Natural killer cell treated with Interleukin-12 subunit alpha and Interleukin-12 subunit beta and Interleukin-15 and Interleukin-18, amount 100 ng/mL, for 72 hours (primary cell): ENCODE results near the gene TULP3. TPM values are rescaled to one million over a fixed set of nuclear protein-coding genes. Genes with fewer than 3 reads are reported as not detected.

ENCODE experiments used
- ATAC-seq, 2 donors: fragments of 150-1000 bp; cut with Tn5 transposase in 1 of 2; sonication (Bioruptor Pico), chemical (Tn5 transposase) in 1 of 2; 2 replicates each; pipeline ENCODE4 v1.10.0; 2021
- DNase-seq: peaks from one replicate; pipeline ENCODE4 v3.0.0; 2022; ENCODE audit warnings: low spot score
- H3K27ac Mint-ChIP-seq, 2 donors: 1 replicate in 1 of 2; 2 replicates in 1 of 2; pipeline ENCODE4 v1.8.0; 2022; ENCODE audit warnings: mixed read lengths in 2 of 2, mild to moderate bottlenecking in 1 of 2, moderate library complexity in 1 of 2
- H3K27me3 Mint-ChIP-seq, 2 donors: 1 replicate in 1 of 2; 2 replicates in 1 of 2; pipeline ENCODE4 v1.8.0; 2022; ENCODE audit warnings: mixed read lengths in 2 of 2
- H3K36me3 Mint-ChIP-seq: one replicate; pipeline ENCODE4 v1.8.0; 2022; ENCODE audit warnings: mixed read lengths
- H3K4me1 Mint-ChIP-seq, 2 donors: 1 replicate in 1 of 2; 2 replicates in 1 of 2; pipeline ENCODE4 v1.8.0; 2022; ENCODE audit warnings: low read depth in 2 of 2, mixed read lengths in 2 of 2, mild to moderate bottlenecking in 1 of 2
- H3K4me3 Mint-ChIP-seq: one replicate; pipeline ENCODE4 v1.8.0; 2022; ENCODE audit warnings: mixed read lengths
- H3K9me3 Mint-ChIP-seq: 2 replicates; pipeline ENCODE4 v1.8.0; 2022; ENCODE audit warnings: mixed read lengths
- total RNA-seq, 2 donors: library from RNA; stranded (reverse); gene quantifications; one replicate each; pipeline ENCODE4 v1.2.3, GENCODE V29; 2022

The TULP3 gene
- total RNA-seq, 2 donors from 2014 or later, result 9.0 to 10.7 TPM

- Mint-ChIP-seq H3K9me3 (no peaks in the 10 kb centered on the region), H3K4me1 (peaks cover 11 to 12% of the 10 kb centered on the region in 2 donors), H3K27ac (no peak overlapping the region), H3K27me3 (peaks cover 50 to 54% of the 10 kb centered on the region in 2 donors), H3K36me3 (no peaks in the 10 kb centered on the region), H3K4me3 (peak overlapping the region; percentile 72)
- DNase-seq, result no peak
- ATAC-seq, result no peak
Measured at GRCh38 chr12:2958432-2959191, 67.9 kb downstream of the TULP3 start.

GRCh38 chr12:2959192-2959504 lies 68.5 kb downstream of the TULP3 start, which contains the start of gene TEAD4:
TSS of gene TEAD4 (plus strand) at chr12:2959397.
- H3K4me1 Mint-ChIP-seq, result peaks cover 11 to 12% of the 10 kb centered on the region in 2 donors
- H3K36me3 Mint-ChIP-seq, result no peaks in the 10 kb centered on the region
- peak within 1 kb of the TSS; percentile 72 for H3K4me3 Mint-ChIP-seq
- no peaks in the 10 kb centered on the region for H3K9me3 Mint-ChIP-seq
- H3K27ac Mint-ChIP-seq, result no peak within 1 kb of the TSS
- peaks cover 51 to 56% of the 10 kb centered on the region in 2 donors for H3K27me3 Mint-ChIP-seq
- ATAC-seq (peak; percentile 21 to 38), DNase-seq (no peak)

GRCh38 chr12:2959505-2960389 lies 69.1 kb downstream of the TULP3 start:
- no peak for DNase-seq
- H3K36me3 Mint-ChIP-seq, result no peaks in the 10 kb centered on the region
- peaks cover 11 to 12% of the 10 kb centered on the region in 2 donors for H3K4me1 Mint-ChIP-seq
- ATAC-seq, result peak; percentile 34 to 37
- H3K9me3 Mint-ChIP-seq, result no peaks in the 10 kb centered on the region
- peaks cover 51 to 56% of the 10 kb centered on the region in 2 donors for H3K27me3 Mint-ChIP-seq
- peak overlapping the region; percentile 32 for H3K4me3 Mint-ChIP-seq
- no peak overlapping the region for H3K27ac Mint-ChIP-seq

- ATAC-seq (no peak), DNase-seq (no peak)
- H3K9me3 Mint-ChIP-seq, result no peaks in the 10 kb centered on the region
- H3K36me3 Mint-ChIP-seq, result no peaks in the 10 kb centered on the region
- H3K4me3 Mint-ChIP-seq, result peak overlapping the region; percentile 8
- H3K4me1 Mint-ChIP-seq, result peaks cover 11 to 12% of the 10 kb centered on the region in 2 donors
- H3K27me3 Mint-ChIP-seq, result peaks cover 51 to 56% of the 10 kb centered on the region in 2 donors
- H3K27ac Mint-ChIP-seq, result no peak overlapping the region
Measured at GRCh38 chr12:2960390-2960956, 69.8 kb downstream of the TULP3 start.

- peak overlapping the region; percentile 8 for H3K4me3 Mint-ChIP-seq
- peaks cover 11 to 12% of the 10 kb centered on the region in 2 donors for H3K4me1 Mint-ChIP-seq
- ATAC-seq, result no peak
- H3K9me3 Mint-ChIP-seq, result no peaks in the 10 kb centered on the region
- H3K27me3 Mint-ChIP-seq, result peaks cover 53 to 54% of the 10 kb centered on the region in 2 donors
- H3K27ac Mint-ChIP-seq, result no peak overlapping the region
- no peaks in the 10 kb centered on the region for H3K36me3 Mint-ChIP-seq
- DNase-seq, result no peak
Measured at GRCh38 chr12:2960996-2961616, 70.4 kb downstream of the TULP3 start.

GRCh38 chr12:2961705-2962104 lies 71.0 kb downstream of the TULP3 start:
- Mint-ChIP-seq H3K4me1 (peaks cover 11 to 12% of the 10 kb centered on the region in 2 donors), H3K36me3 (no peaks in the 10 kb centered on the region), H3K4me3 (no peak overlapping the region), H3K27ac (no peak overlapping the region), H3K27me3 (peaks cover 48 to 49% of the 10 kb centered on the region in 2 donors), H3K9me3 (no peaks in the 10 kb centered on the region)
- no peak for DNase-seq
- no peak for ATAC-seq

GRCh38 chr12:2963154-2963759 lies 72.6 kb downstream of the TULP3 start:
- no peak for ATAC-seq
- Mint-ChIP-seq H3K36me3 (no peaks in the 10 kb centered on the region), H3K4me1 (peaks cover 11 to 12% of the 10 kb centered on the region in 2 donors), H3K9me3 (no peaks in the 10 kb centered on the region), H3K27ac (no peak overlapping the region), H3K4me3 (no peak overlapping the region), H3K27me3 (peaks cover 33 to 38% of the 10 kb centered on the region in 2 donors)
- no peak for DNase-seq

GRCh38 chr12:2963760-2964292 lies 73.1 kb downstream of the TULP3 start:
- DNase-seq, result no peak
- Mint-ChIP-seq H3K4me1 (peaks cover 7 to 8% of the 10 kb centered on the region in 2 donors), H3K27me3 (peaks cover 28 to 34% of the 10 kb centered on the region in 2 donors), H3K4me3 (no peak overlapping the region), H3K9me3 (no peaks in the 10 kb centered on the region), H3K27ac (no peak overlapping the region), H3K36me3 (no peaks in the 10 kb centered on the region)
- ATAC-seq, result peak in 1 of 2 donors; percentile 44

- H3K4me3 Mint-ChIP-seq, result no peak overlapping the region
- DNase-seq (no peak), ATAC-seq (no peak)
- no peaks in the 10 kb centered on the region for H3K4me1 Mint-ChIP-seq
- H3K27ac Mint-ChIP-seq, result no peak overlapping the region
- H3K9me3 Mint-ChIP-seq, result no peaks in the 10 kb centered on the region
- no peaks in the 10 kb centered on the region for H3K36me3 Mint-ChIP-seq
- peaks cover 19 to 27% of the 10 kb centered on the region in 2 donors for H3K27me3 Mint-ChIP-seq
Measured at GRCh38 chr12:2967651-2968050, 77.0 kb downstream of the TULP3 start.

- Mint-ChIP-seq H3K36me3 (no peaks in the 10 kb centered on the region), H3K27ac (no peak overlapping the region), H3K4me3 (no peak overlapping the region), H3K27me3 (peaks cover 8 to 16% of the 10 kb centered on the region in 2 donors), H3K4me1 (no peaks in the 10 kb centered on the region), H3K9me3 (no peaks in the 10 kb centered on the region)
- ATAC-seq, result no peak
- DNase-seq, result no peak
Measured at GRCh38 chr12:2970744-2971143, 80.1 kb downstream of the TULP3 start.

- ATAC-seq (no peak), DNase-seq (no peak)
- H3K27me3 Mint-ChIP-seq, result peaks cover 8 to 12% of the 10 kb centered on the region in 2 donors
- no peaks in the 10 kb centered on the region for H3K4me1 Mint-ChIP-seq
- H3K27ac Mint-ChIP-seq, result no peak overlapping the region
- no peaks in the 10 kb centered on the region for H3K36me3 Mint-ChIP-seq
- H3K4me3 Mint-ChIP-seq, result no peak overlapping the region
- H3K9me3 Mint-ChIP-seq, result no peaks in the 10 kb centered on the region
Measured at GRCh38 chr12:2973566-2973965, 82.9 kb downstream of the TULP3 start.

- H3K9me3 Mint-ChIP-seq, result no peaks in the 10 kb centered on the region
- no peaks in the 10 kb centered on the region for H3K36me3 Mint-ChIP-seq
- H3K27me3 Mint-ChIP-seq, result peaks cover 8 to 9% of the 10 kb centered on the region in 2 donors
- no peaks in the 10 kb centered on the region for H3K4me1 Mint-ChIP-seq
- ATAC-seq, result no peak
- no peak overlapping the region for H3K27ac Mint-ChIP-seq
- DNase-seq, result no peak
- no peak overlapping the region for H3K4me3 Mint-ChIP-seq
Measured at GRCh38 chr12:2974560-2974971, 83.9 kb downstream of the TULP3 start.

- Mint-ChIP-seq H3K27me3 (no peaks in the 10 kb centered on the region), H3K27ac (no peak overlapping the region), H3K4me1 (no peaks in the 10 kb centered on the region), H3K36me3 (no peaks in the 10 kb centered on the region), H3K4me3 (no peak overlapping the region), H3K9me3 (no peaks in the 10 kb centered on the region)
- DNase-seq (no peak), ATAC-seq (peak in 1 of 2 donors; percentile 52)
Measured at GRCh38 chr12:2976581-2976996, 85.9 kb downstream of the TULP3 start.
